Endothelial cell of umbilical vein (primary cell): ENCODE data around the gene FMNL3. TPM values are rescaled to one million over a fixed set of nuclear protein-coding genes. Genes with fewer than 3 reads are reported as not detected.

Experiments used
- BruUV-seq: library from RNA; stranded (reverse); fragments of 400-500 nt; replicated peaks from 2 replicates; lab custom pipeline; 2021; lab: Mats Ljungman, UMichigan
- CTCF ChIA-PET: fragments of 300-600, 350-600 bp; sonication (Branson Sonifier 250); formaldehyde crosslinking; loops from one replicate; lab custom pipeline; 2021; ENCODE audit warnings: antibody characterized with exemption, inconsistent platforms; lab: Charles Lee
- POLR2A ChIA-PET: fragments of 300-600, 350-600 bp; sonication (Branson Sonifier 250); formaldehyde crosslinking; loops from one replicate; lab custom pipeline; 2021; ENCODE audit warnings: antibody characterized with exemption, inconsistent platforms; lab: Charles Lee
- DNase-seq: peaks from one replicate; pipeline ENCODE4 v3.0.0-alpha.2; 2011; ENCODE audit warnings: low read depth, low spot score
- FAIRE-seq: peaks from 2 replicates; lab custom pipeline; 2011; peaks lifted over from hg19 to GRCh38; lab: Jason Lieb, UNC
- H2AFZ ChIP-seq: 2 replicates; pipeline ENCODE4 v1.6.0; 2012; ENCODE audit warnings: low read depth, low read length, control low read depth, inconsistent platforms
- H3K27ac ChIP-seq: 2 replicates; pipeline ENCODE4 v1.5.1; 2011; ENCODE audit warnings: low read depth, mild to moderate bottlenecking, control low read depth, low read length, moderate library complexity; ENCODE audit not compliant: insufficient read depth
- H3K27me3 ChIP-seq, 2 experiments: 2 replicates each; pipeline versions ENCODE4 v1.6.0 to v1.6.1; 2011; ENCODE audit warnings: low read length in 2 of 2, mixed read lengths in 1 of 2; ENCODE audit not compliant: control insufficient read depth in 2 of 2, insufficient read depth in 2 of 2
- H3K36me3 ChIP-seq, 2 experiments: 2 replicates in 1 of 2; 3 replicates in 1 of 2; pipeline ENCODE4 v1.5.1; 2011; ENCODE audit warnings: low read length in 2 of 2, mild to moderate bottlenecking in 1 of 2, moderate library complexity in 1 of 2; ENCODE audit not compliant: control insufficient read depth in 2 of 2, insufficient read depth in 2 of 2; ENCODE audit errors: extremely low read depth in 1 of 2
- H3K4me1 ChIP-seq: 3 replicates; pipeline ENCODE4 v1.5.1; 2011; ENCODE audit warnings: mild to moderate bottlenecking, low read length; ENCODE audit not compliant: control insufficient read depth, insufficient read depth; ENCODE audit errors: extremely low read depth
- H3K4me2 ChIP-seq: 2 replicates; pipeline ENCODE4 v1.6.1; 2011; ENCODE audit warnings: low read length, control low read depth, mixed read lengths; ENCODE audit not compliant: insufficient read depth
- H3K4me3 ChIP-seq, 3 experiments: fragments of 200-600 bp in 1 of 3; sonication (generic), shearing (Covaris generic) in 1 of 3; replicated peaks in 1 of 3; 2 replicates each; pipeline ENCODE4 v1.5.1; 2011 to 2016; ENCODE audit warnings: control low read depth in 3 of 3, low read length in 3 of 3, mild to moderate bottlenecking in 2 of 3, inconsistent platforms in 1 of 3, low read depth in 1 of 3, moderate library complexity in 1 of 3; ENCODE audit not compliant: insufficient read depth in 1 of 3
- H3K79me2 ChIP-seq: 2 replicates; pipeline ENCODE4 v1.6.0; 2012; ENCODE audit warnings: low read length, inconsistent platforms; ENCODE audit not compliant: control insufficient read depth, insufficient read depth
- H3K9ac ChIP-seq: replicated peaks from 2 replicates; pipeline ENCODE3; 2011; ENCODE audit warnings: low read length, control low read depth; ENCODE audit not compliant: insufficient read depth; ENCODE audit errors: extremely low read depth
- H3K9me1 ChIP-seq: replicated peaks from 3 replicates; pipeline ENCODE4 v1.6.0; 2011; ENCODE audit warnings: mild to moderate bottlenecking, low read length; ENCODE audit not compliant: control insufficient read depth, insufficient read depth; ENCODE audit errors: extremely low read depth
- H3K9me3 ChIP-seq: replicated peaks from 2 replicates; pipeline ENCODE4 v1.5.1; 2012; ENCODE audit warnings: low read length, inconsistent platforms; ENCODE audit not compliant: control insufficient read depth, insufficient read depth
- H4K20me1 ChIP-seq: replicated peaks from 2 replicates; pipeline ENCODE3; 2011; ENCODE audit warnings: mild to moderate bottlenecking, low read length; ENCODE audit not compliant: control insufficient read depth, insufficient read depth; ENCODE audit errors: extremely low read depth
- CTCF ChIP-seq, 2 donors: IDR thresholded peaks; 1 replicate in 1 of 2; 2 replicates in 1 of 2; pipeline ENCODE4 v1.5.1; 2011; ENCODE audit warnings: low read length in 2 of 2, mild to moderate bottlenecking in 2 of 2, moderate library complexity in 2 of 2, control low read depth in 1 of 2, inconsistent platforms in 1 of 2, low read depth in 1 of 2; ENCODE audit not compliant: insufficient read depth in 1 of 2; ENCODE audit errors: extremely low read depth in 1 of 2
- EZH2 ChIP-seq: IDR thresholded peaks from 2 replicates; pipeline ENCODE4 v1.6.1; 2012; ENCODE audit warnings: borderline replicate concordance, low read depth, mild to moderate bottlenecking, moderate library complexity, low read length, inconsistent platforms; ENCODE audit not compliant: severe bottlenecking
- FOS ChIP-seq: IDR thresholded peaks from 2 replicates; pipeline ENCODE4 v1.6.1; 2011; ENCODE audit warnings: mild to moderate bottlenecking, low read length, moderate library complexity, borderline replicate concordance; ENCODE audit not compliant: insufficient read depth
- MAX ChIP-seq: IDR thresholded peaks from 2 replicates; pipeline ENCODE4 v1.6.1; 2011; ENCODE audit not compliant: insufficient read depth, insufficient read length
- MYC ChIP-seq: IDR thresholded peaks from one replicate; pipeline ENCODE4 v1.6.1; 2011; ENCODE audit warnings: mild to moderate bottlenecking, low read depth, low read length
- POLR2A ChIP-seq: IDR thresholded peaks from 2 replicates; pipeline ENCODE4 v1.6.1; 2012; ENCODE audit warnings: low read depth, mild to moderate bottlenecking, control low read depth, low read length
- POLR2AphosphoS5 ChIP-seq: IDR thresholded peaks from 2 replicates; pipeline ENCODE4 v1.6.1; 2012; ENCODE audit warnings: low read depth, mild to moderate bottlenecking, control low read depth, low read length, moderate library complexity; ENCODE audit not compliant: insufficient read depth
- dilution Hi-C: fragments of 300-500 bp; cut with MboI; formaldehyde crosslinking; loops from one replicate; pipeline ENCODE4 v1.15.0; 2019; ENCODE audit warnings: low sequenced_read_pairs; ENCODE audit not compliant: extremely low pct_ligation_motif_present
- intact Hi-C: fragments of 100-400 bp; cut with micrococcal nuclease; formaldehyde crosslinking; loops from one replicate; pipeline ENCODE4 v1.10.0; 2022
- polyA plus RNA-seq, 4 experiments: library from polyadenylated mRNA; depleted of rRNA in 3 of 4; stranded (reverse) in 3 of 4; unstranded in 1 of 4; fragments of >200 nt; gene quantifications; 2 replicates each; pipeline versions ENCODE4 v1.2.1 to v1.2.3, GENCODE V29; 2011 to 2012; ENCODE audit warnings: missing spikeins in 1 of 4
- total RNA-seq: library from RNA; stranded (reverse); gene quantifications from 2 replicates; pipeline ENCODE4 v1.2.3, GENCODE V29; 2021

FMNL3 gene
- total and polyA plus RNA-seq, 2 donors (not counting 3 experiments of a cell fraction or from before 2014, with no cell fraction given), result 35.1 to 93.3 TPM

- Histone ChIP-seq H3K9me1 (no peaks in the 10 kb centered on the region), H3K27ac (no peak overlapping the region), H3K36me3 (no peaks in the 10 kb centered on the region), H3K9me3 (no peaks in the 10 kb centered on the region), H4K20me1 (no peaks in the 10 kb centered on the region), H3K27me3 (peaks cover 4 to 15% of the 10 kb centered on the region in 2 experiments), H3K9ac (peak overlapping the region; percentile 41), H3K4me1 (peaks cover 15% of the 10 kb centered on the region), H3K79me2 (no peaks in the 10 kb centered on the region), H2AFZ (peak overlapping the region; percentile 80), H3K4me2 (peak overlapping the region; percentile 94), H3K4me3 (peak overlapping the region; percentile 23 to 68 (median 36))
- no peak for FAIRE-seq
- DNase-seq, result no peak
- BruUV-seq, result no TSS peak
- dilution Hi-C loops (no loop called here), intact Hi-C loops (loop anchor here (5.0 kb wide), 1 partner anchor 255 kb away; the partner anchor contains the start of gene SPATS2)
- TF ChIP-seq FOS (no peak), MAX (peak; percentile 70), POLR2A (no peak), POLR2AphosphoS5 (no peak), CTCF (IDR thresholded peaks at IDR 0.05; ENCODE audit: extremely low read depth in 1 of 2, insufficient read depth in 1 of 2, low read depth in 1 of 2, low read length in 2 of 2) (no peak), MYC (no peak), EZH2 (no peak)
- POLR2A ChIA-PET, result interaction anchor here (0.7 to 1.2 kb wide), 3 partner anchors 69 to 349 kb away, joined by 4 to 8 read pairs (median 5); no protein-coding TSS in a partner anchor
- CTCF ChIA-PET, result interaction anchor here (0.6 to 4.5 kb wide), 23 partner anchors 7 to 291 kb away, joined by 3 to 32 read pairs (median 4); partner anchors contain the start of gene TMBIM6
Measured at GRCh38 chr12:49622501-49623141, 84.6 kb downstream of the FMNL3 start.
